Measurements from ENCODE around the gene SPDYE3. TPM values are rescaled to one million over a fixed set of nuclear protein-coding genes. Genes with fewer than 3 reads are reported as not detected.
"Not testable (repeated sequence)": the region's sequence is repeated elsewhere in the genome, so short reads cannot be mapped to it uniquely, and the experiment has no call there.

SPDYE3 gene
- total RNA-seq, 2 donors from 2014 or later, result 0.91 TPM; not detected in 1

DNA sequence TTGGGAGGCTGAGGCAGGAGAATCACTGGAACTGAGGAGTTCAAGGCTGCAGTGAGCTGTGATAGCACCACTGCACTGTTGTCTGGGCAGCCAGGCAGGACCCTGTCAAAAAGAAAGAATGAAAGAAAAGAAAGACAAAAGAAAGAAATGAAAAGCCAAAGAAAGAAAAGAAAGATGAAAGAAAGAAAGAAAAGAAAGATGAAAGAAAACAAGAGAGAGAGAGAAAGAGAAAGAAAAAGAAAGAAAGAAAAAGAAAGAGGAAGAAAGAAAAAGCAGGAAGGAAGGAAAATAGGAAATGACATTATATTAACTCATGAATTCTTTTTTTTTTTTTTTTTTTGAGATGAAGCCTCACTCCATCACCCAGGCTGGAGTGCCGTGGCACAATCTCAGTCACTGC lies 32.4 kb upstream of the SPDYE3 start:
- no peaks in the 10 kb centered on the region for H3K4me1 ChIP-seq (replicated peaks)
- TF ChIP-seq, protein P1, sequence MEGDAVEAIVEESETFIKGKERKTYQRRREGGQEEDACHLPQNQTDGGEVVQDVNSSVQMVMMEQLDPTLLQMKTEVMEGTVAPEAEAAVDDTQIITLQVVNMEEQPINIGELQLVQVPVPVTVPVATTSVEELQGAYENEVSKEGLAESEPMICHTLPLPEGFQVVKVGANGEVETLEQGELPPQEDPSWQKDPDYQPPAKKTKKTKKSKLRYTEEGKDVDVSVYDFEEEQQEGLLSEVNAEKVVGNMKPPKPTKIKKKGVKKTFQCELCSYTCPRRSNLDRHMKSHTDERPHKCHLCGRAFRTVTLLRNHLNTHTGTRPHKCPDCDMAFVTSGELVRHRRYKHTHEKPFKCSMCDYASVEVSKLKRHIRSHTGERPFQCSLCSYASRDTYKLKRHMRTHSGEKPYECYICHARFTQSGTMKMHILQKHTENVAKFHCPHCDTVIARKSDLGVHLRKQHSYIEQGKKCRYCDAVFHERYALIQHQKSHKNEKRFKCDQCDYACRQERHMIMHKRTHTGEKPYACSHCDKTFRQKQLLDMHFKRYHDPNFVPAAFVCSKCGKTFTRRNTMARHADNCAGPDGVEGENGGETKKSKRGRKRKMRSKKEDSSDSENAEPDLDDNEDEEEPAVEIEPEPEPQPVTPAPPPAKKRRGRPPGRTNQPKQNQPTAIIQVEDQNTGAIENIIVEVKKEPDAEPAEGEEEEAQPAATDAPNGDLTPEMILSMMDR (IDR thresholded peaks at IDR 0.05), result no peak
- TF ChIP-seq POLR2AphosphoS5 (IDR thresholded peaks at IDR 0.05), result no peak
- no peak for TF ChIP-seq POLR2A (IDR thresholded peaks at IDR 0.05)
- no peak for DNase-seq (ENCODE audit: low spot score)
- intact Hi-C loops (cut with DNase I), result no loop called here
- H3K36me3 ChIP-seq, result no peaks in the 10 kb centered on the region
- 82% methylated on average over 1 of the region's 1 CpG for WGBS
- no peaks in the 10 kb centered on the region for H3K27me3 ChIP-seq (replicated peaks; ENCODE audit: insufficient read depth)
- H3K27ac ChIP-seq, result no peak overlapping the region
- H3K9me3 ChIP-seq, result no peaks in the 10 kb centered on the region
- no peak overlapping the region for H3K4me3 ChIP-seq

- WGBS, result 91% methylated on average over 6 of the region's 6 CpGs
- intact Hi-C loops (cut with DNase I); H3K4me1 ChIP-seq (replicated peaks); H3K4me3 ChIP-seq; H3K27ac ChIP-seq; H3K27me3 ChIP-seq (replicated peaks; ENCODE audit: insufficient read depth); DNase-seq (ENCODE audit: low spot score); H3K36me3 ChIP-seq; H3K9me3 ChIP-seq: not testable (repeated sequence)
Measured at GRCh38 chr7:100276126-100276525, 31.4 kb upstream of the SPDYE3 start.

GRCh38 chr7:100282069-100282608 lies 25.4 kb upstream of the SPDYE3 start:
- H3K9me3 ChIP-seq; H3K4me1 ChIP-seq (replicated peaks); intact Hi-C loops (cut with DNase I); H3K27me3 ChIP-seq (replicated peaks; ENCODE audit: insufficient read depth); H3K4me3 ChIP-seq; H3K27ac ChIP-seq; H3K36me3 ChIP-seq; DNase-seq (ENCODE audit: low spot score): not testable (repeated sequence)
- WGBS, result 85% methylated on average over 3 of the region's 3 CpGs

DNA sequence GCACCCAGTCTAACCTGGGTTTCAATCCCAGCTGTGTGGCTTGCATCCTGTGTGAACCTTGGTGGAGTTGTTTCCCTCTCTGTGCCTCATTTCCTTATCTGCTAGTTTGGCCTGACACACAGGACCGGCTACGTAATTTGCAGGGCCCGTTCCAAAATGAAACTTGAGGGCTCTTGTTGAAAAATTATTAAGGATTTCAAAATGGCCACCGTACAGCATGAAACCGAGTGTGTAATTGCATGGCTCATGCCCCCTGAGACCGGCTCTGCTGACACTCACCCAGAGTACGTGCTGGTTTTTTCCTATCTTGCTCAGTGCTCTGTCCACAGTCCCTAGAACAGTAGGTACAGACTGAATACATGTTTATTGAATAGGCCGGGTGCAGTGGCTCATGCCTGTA lies 24.4 kb upstream of the SPDYE3 start:
- H3K36me3 ChIP-seq; H3K27me3 ChIP-seq (replicated peaks; ENCODE audit: insufficient read depth); DNase-seq (ENCODE audit: low spot score); H3K27ac ChIP-seq; H3K4me1 ChIP-seq (replicated peaks); H3K9me3 ChIP-seq; H3K4me3 ChIP-seq; intact Hi-C loops (cut with DNase I): not testable (repeated sequence)
- 88% methylated on average over 8 of the region's 8 CpGs for WGBS

- intact Hi-C loops (cut with DNase I); H3K36me3 ChIP-seq; H3K4me1 ChIP-seq (replicated peaks); H3K4me3 ChIP-seq; H3K9me3 ChIP-seq; H3K27ac ChIP-seq; DNase-seq (ENCODE audit: low spot score); H3K27me3 ChIP-seq (replicated peaks; ENCODE audit: insufficient read depth): not testable (repeated sequence)
- 88% methylated on average over 6 of the region's 6 CpGs for WGBS
Measured at GRCh38 chr7:100287191-100287969, 20.1 kb upstream of the SPDYE3 start.

DNA sequence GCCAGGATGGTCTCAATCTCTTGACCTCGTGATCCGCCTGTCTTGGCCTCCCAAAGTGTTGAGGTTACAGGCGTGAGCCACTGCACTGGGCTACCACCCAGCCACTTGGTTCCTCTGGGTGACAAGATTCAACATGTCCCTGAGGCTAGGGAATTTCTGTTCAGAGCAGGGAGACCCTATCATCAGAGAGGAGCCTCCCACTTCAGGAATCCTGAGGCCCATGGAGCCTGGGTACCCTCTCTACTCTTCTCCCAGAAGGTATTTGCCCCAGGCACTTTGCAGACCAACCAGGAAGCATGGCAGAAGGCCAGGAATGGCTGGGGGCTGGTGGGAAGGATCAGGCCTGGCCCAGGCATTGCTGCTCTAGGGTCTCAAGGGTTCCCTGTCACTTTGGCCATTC lies 19.2 kb upstream of the SPDYE3 start:
- H3K36me3 ChIP-seq; H3K27me3 ChIP-seq (replicated peaks; ENCODE audit: insufficient read depth); H3K27ac ChIP-seq; H3K4me3 ChIP-seq; DNase-seq (ENCODE audit: low spot score); intact Hi-C loops (cut with DNase I); H3K9me3 ChIP-seq; H3K4me1 ChIP-seq (replicated peaks): not testable (repeated sequence)
- WGBS, result 100% methylated on average over 3 of the region's 3 CpGs

DNA sequence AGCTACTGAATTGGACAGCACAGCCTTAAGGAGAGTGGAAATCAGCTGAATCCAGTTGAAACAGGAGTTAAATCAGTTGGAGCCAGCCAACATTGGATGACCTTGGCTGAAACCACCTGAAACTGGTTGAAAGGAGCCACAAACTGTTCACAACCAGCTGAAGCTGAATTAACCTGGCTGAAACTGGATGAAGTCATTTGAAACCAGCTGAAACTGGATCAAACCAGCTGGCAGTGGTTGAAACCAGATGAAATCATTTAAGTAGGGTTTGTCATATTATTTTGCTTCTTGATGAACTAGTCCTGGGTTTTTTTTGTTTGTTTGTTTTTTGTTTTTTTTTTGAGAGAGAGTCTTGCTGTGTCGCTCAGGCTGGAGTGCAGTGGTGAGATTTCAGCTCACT lies 15.3 kb upstream of the SPDYE3 start:
- H3K9me3 ChIP-seq; H3K4me1 ChIP-seq (replicated peaks); H3K36me3 ChIP-seq; H3K4me3 ChIP-seq; DNase-seq (ENCODE audit: low spot score); H3K27ac ChIP-seq; H3K27me3 ChIP-seq (replicated peaks; ENCODE audit: insufficient read depth); intact Hi-C loops (cut with DNase I): not testable (repeated sequence)
- 96% methylated on average over 1 of the region's 1 CpG for whole genome bisulfite sequencing

GRCh38 chr7:100295269-100295668 lies 12.2 kb upstream of the SPDYE3 start:
- H3K4me1 ChIP-seq (replicated peaks); DNase-seq (ENCODE audit: low spot score); H3K36me3 ChIP-seq; H3K4me3 ChIP-seq; intact Hi-C loops (cut with DNase I); H3K27me3 ChIP-seq (replicated peaks; ENCODE audit: insufficient read depth); H3K9me3 ChIP-seq; H3K27ac ChIP-seq: not testable (repeated sequence)
- WGBS, result 88% methylated on average over 9 of the region's 9 CpGs

DNA sequence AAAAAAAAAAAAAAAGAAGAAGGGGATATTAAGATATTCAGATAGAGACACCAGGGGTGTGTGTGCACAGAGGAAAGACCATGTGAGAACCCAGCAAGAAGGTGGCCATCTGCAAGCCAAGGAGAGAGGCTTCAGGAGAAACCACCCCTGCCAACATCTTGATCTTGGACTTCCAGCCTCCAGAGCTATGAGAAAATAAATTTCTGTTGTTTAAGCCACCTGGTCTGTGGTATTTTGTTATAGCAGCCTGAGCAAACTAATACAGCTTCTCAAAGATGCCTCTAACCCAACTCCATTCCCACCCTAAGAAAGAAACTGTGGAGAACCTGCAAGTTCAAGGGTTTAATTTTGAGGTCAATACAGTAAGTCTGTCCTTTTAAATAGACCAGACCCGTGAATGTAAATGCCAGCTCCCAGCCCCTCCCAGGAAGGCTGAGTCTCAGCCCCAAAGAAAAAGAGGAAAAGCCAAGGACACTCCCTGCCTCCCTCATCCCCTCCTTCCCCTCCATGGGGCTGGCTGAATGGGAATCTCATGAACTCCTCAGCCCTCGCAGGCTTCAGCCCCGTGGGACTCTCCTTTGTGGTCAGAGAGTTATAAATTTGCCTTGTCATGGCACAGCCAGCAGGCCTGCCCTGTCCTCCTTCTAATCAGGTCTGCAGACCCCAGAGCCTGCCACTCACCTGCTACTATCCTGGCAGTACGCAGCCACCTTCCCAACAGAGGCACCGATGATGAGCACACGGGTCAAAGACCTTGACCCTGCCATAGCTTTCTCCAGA lies 9.5 kb upstream of the SPDYE3 start:
- H3K4me3 ChIP-seq; H3K9me3 ChIP-seq; H3K4me1 ChIP-seq (replicated peaks); intact Hi-C loops (cut with DNase I); H3K27ac ChIP-seq; H3K36me3 ChIP-seq; DNase-seq (ENCODE audit: low spot score); H3K27me3 ChIP-seq (replicated peaks; ENCODE audit: insufficient read depth): not testable (repeated sequence)
- WGBS, result 84% methylated on average over 4 of the region's 6 CpGs

DNA sequence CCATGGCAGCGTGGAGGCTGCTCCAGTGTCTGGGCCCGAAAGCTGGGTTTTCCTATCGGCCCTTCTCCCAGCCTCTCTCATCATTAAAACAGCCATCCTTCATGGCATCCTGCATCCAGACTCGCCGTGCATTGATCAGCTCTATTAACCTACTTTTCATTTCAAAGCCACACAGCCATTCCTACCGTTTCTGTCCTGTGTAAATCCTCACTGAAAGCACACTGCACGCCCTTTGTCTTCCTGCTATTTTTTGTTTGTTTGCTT lies 8.9 kb upstream of the SPDYE3 start:
- 80% methylated on average over 7 of the region's 7 CpGs for WGBS
- H3K4me1 ChIP-seq (replicated peaks); H3K9me3 ChIP-seq; DNase-seq (ENCODE audit: low spot score); intact Hi-C loops (cut with DNase I); H3K27ac ChIP-seq; H3K36me3 ChIP-seq; H3K4me3 ChIP-seq; H3K27me3 ChIP-seq (replicated peaks; ENCODE audit: insufficient read depth): not testable (repeated sequence)

DNA sequence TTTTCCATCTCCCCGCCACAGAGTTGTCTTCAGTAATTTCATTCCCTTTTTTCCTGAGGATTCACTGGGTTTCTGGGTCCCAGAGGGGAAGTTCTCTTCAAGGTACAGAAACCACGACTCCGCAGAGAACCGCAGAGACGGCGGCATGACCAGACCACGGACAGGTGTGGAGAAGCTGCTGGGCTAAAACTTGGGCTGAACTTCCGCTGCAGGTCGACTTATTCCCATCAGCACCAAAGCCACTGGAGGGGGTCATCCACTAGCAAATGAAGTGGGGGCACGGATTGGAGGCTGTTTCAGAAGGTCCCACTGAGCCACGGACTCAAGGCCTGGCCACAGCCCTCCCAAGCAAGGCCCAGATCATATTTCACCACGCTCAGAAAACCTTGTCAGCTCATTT lies 3.0 kb upstream of the SPDYE3 start:
- DNase-seq (ENCODE audit: low spot score); H3K9me3 ChIP-seq; intact Hi-C loops (cut with DNase I); H3K36me3 ChIP-seq; H3K27me3 ChIP-seq (replicated peaks; ENCODE audit: insufficient read depth); H3K4me1 ChIP-seq (replicated peaks); H3K27ac ChIP-seq; H3K4me3 ChIP-seq: not testable (repeated sequence)
- 84% methylated on average over 11 of the region's 12 CpGs for WGBS

Measured in prostate gland (tissue), 2 donors.